ENCODE results near the gene RPL28. TPM values are rescaled to one million over a fixed set of nuclear protein-coding genes. Genes with fewer than 3 reads are reported as not detected.

Gene RPL28
- total RNA-seq, 4 donors from 2014 or later, result 466 to 875 (median 590) TPM

GRCh38 chr19:55426042-55426441 is 40.3 kb downstream of the RPL28 start:
- H3K4me3 ChIP-seq (ENCODE audit: low read depth, poor library complexity, severe bottlenecking), result no peak overlapping the region
- DNase-seq (ENCODE audit: low spot score in 2 of 2), result no peak
- intact Hi-C loops (cut with DNase I; ENCODE audit: low total_unique reads), result no loop called here
- 64 to 65% methylated on average over 2 of the region's 2 CpGs for WGBS, 2 donors
- TF ChIP-seq CTCF (IDR thresholded peaks at IDR 0.05) (no peak), POLR2A (IDR thresholded peaks at IDR 0.05) (no peak)

GRCh38 chr19:55431183-55431582 is 45.5 kb downstream of the RPL28 start:
- WGBS, 2 donors, result 93 to 94% methylated on average over 1 of the region's 1 CpG
- intact Hi-C loops (cut with DNase I; ENCODE audit: low total_unique reads), result no loop called here
- H3K4me3 ChIP-seq (ENCODE audit: low read depth, poor library complexity, severe bottlenecking), result no peak overlapping the region
- no peak for DNase-seq (ENCODE audit: low spot score in 2 of 2)
- TF ChIP-seq POLR2A (IDR thresholded peaks at IDR 0.05) (no peak), CTCF (IDR thresholded peaks at IDR 0.05) (no peak)

GRCh38 chr19:55432241-55432959 is 46.7 kb downstream of the RPL28 start:
- 89 to 90% methylated on average over 14 of the region's 14 CpGs for WGBS, 2 donors
- intact Hi-C loops (cut with DNase I; ENCODE audit: low total_unique reads), result no loop called here
- TF ChIP-seq CTCF (IDR thresholded peaks at IDR 0.05) (no peak), POLR2A (IDR thresholded peaks at IDR 0.05) (no peak)
- DNase-seq (ENCODE audit: low spot score in 2 of 2), result no peak
- no peak overlapping the region for H3K4me3 ChIP-seq (ENCODE audit: low read depth, poor library complexity, severe bottlenecking)

GRCh38 chr19:55433292-55433691 is 47.6 kb downstream of the RPL28 start:
- no peak for DNase-seq (ENCODE audit: low spot score in 2 of 2)
- TF ChIP-seq CTCF (IDR thresholded peaks at IDR 0.05), result no peak
- no peak for TF ChIP-seq POLR2A (IDR thresholded peaks at IDR 0.05)
- 5 to 10% methylated on average over 17 to 20 of the region's 48 CpGs for WGBS, 2 donors
- intact Hi-C loops (cut with DNase I; ENCODE audit: low total_unique reads), result no loop called here
- no peak overlapping the region for H3K4me3 ChIP-seq (ENCODE audit: low read depth, poor library complexity, severe bottlenecking)

- no peak for TF ChIP-seq CTCF (IDR thresholded peaks at IDR 0.05)
- intact Hi-C loops (cut with DNase I; ENCODE audit: low total_unique reads), result no loop called here
- H3K4me3 ChIP-seq (ENCODE audit: low read depth, poor library complexity, severe bottlenecking), result no peak overlapping the region
- DNase-seq (ENCODE audit: low spot score in 2 of 2), result no peak
- 68 to 83% methylated on average over 4 of the region's 4 CpGs for WGBS, 2 donors
Observed at GRCh38 chr19:55434356-55434919, 48.7 kb downstream of the RPL28 start.
